Peyer's patch (tissue), 4 donors: Measurements from ENCODE around the gene CAMSAP1. TPM values are rescaled to one million over a fixed set of nuclear protein-coding genes. Genes with fewer than 3 reads are reported as not detected.

ENCODE experiments used
- DNase-seq, 3 donors: peaks; one replicate each; pipeline ENCODE4 v3.0.0-alpha.2; 2017 to 2019
- H3K27ac ChIP-seq, 4 donors: fragments of 200-600 bp; sonication (generic); one replicate each; pipeline ENCODE4 v1.5.1; 2016 to 2019
- H3K27me3 ChIP-seq, 2 donors: fragments of 200-600 bp; sonication (generic); one replicate each; pipeline ENCODE4 v1.5.1; 2019
- H3K36me3 ChIP-seq, 3 donors: fragments of 200-600 bp; sonication (generic); one replicate each; pipeline ENCODE4 v1.5.1; 2016 to 2019
- H3K4me1 ChIP-seq, 4 donors: fragments of 200-600 bp; sonication (generic); one replicate each; pipeline ENCODE4 v1.5.1; 2016 to 2019
- H3K4me3 ChIP-seq, 4 donors: fragments of 200-600 bp; sonication (generic); 1 replicate in 3 of 4; 2 replicates in 1 of 4; pipeline ENCODE4 v1.5.1; 2016 to 2019; ENCODE audit warnings: mild to moderate bottlenecking in 1 of 4
- H3K9me3 ChIP-seq, 4 donors: fragments of 200-600 bp; sonication (generic); one replicate each; pipeline ENCODE4 v1.5.1; 2016 to 2019; ENCODE audit warnings: mild to moderate bottlenecking in 1 of 4
- CTCF ChIP-seq, 6 experiments: fragments of 450-650 bp in 4 of 6; fragments of 200-600 bp in 2 of 6; sonication (generic) in 1 of 6; IDR thresholded peaks; one replicate each; pipeline ENCODE4 v1.5.1; 2017 to 2019; ENCODE audit warnings: antibody characterized with exemption in 6 of 6, mild to moderate bottlenecking in 3 of 6, moderate library complexity in 1 of 6
- POLR2A ChIP-seq, 2 donors: fragments of 450-650 bp; IDR thresholded peaks; one replicate each; pipeline ENCODE4 v1.5.1; 2017; ENCODE audit warnings: antibody characterized with exemption in 2 of 2, mild to moderate bottlenecking in 2 of 2, moderate library complexity in 2 of 2
- total RNA-seq, 4 donors: library from RNA; depleted of rRNA; stranded (reverse); fragments of >200 nt; gene quantifications; one replicate each; pipeline ENCODE4 v1.1.0, GENCODE V29; 2016

The CAMSAP1 gene
- total RNA-seq, 4 donors from 2014 or later, result 21.0 to 30.5 (median 24.2) TPM

- Histone ChIP-seq H3K4me3 (no peak overlapping the region), H3K9me3 (no peaks in the 10 kb centered on the region), H3K27me3 (no peaks in the 10 kb centered on the region), H3K36me3 (no peaks in the 10 kb centered on the region), H3K4me1 (no peaks in the 10 kb centered on the region), H3K27ac (no peak overlapping the region)
- no peak for DNase-seq
- TF ChIP-seq POLR2A (IDR thresholded peaks at IDR 0.05), result no peak
- no peak for TF ChIP-seq CTCF (IDR thresholded peaks at IDR 0.05)
Observed at GRCh38 chr9:135795391-135795790, 112.0 kb downstream of the CAMSAP1 start.

GRCh38 chr9:135794361-135794885, 112.9 kb downstream of the CAMSAP1 start:
- Histone ChIP-seq H3K9me3 (no peaks in the 10 kb centered on the region), H3K4me1 (no peaks in the 10 kb centered on the region), H3K36me3 (no peaks in the 10 kb centered on the region), H3K4me3 (no peak overlapping the region), H3K27ac (no peak overlapping the region), H3K27me3 (no peaks in the 10 kb centered on the region)
- no peak for DNase-seq
- TF ChIP-seq POLR2A (IDR thresholded peaks at IDR 0.05) (no peak), CTCF (IDR thresholded peaks at IDR 0.05) (no peak)

DNA sequence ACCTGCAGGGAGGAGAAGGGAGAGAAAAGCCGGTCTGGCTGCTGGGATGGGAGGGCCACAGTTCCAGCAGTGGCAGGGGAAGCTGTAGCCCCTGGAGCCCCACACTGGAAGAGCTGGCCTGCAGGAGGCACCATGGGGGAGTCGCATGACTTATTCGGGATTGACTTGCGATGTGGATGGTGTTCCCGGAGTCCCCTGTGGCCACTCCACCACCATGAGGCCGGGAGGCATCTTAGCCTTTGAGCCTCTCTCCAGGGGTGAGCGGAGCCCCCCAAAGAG, 113.3 kb downstream of the CAMSAP1 start:
- Histone ChIP-seq H3K4me1 (no peaks in the 10 kb centered on the region), H3K36me3 (no peaks in the 10 kb centered on the region), H3K27ac (no peak overlapping the region), H3K27me3 (no peaks in the 10 kb centered on the region), H3K9me3 (no peaks in the 10 kb centered on the region), H3K4me3 (no peak overlapping the region)
- TF ChIP-seq POLR2A (IDR thresholded peaks at IDR 0.05), result no peak
- DNase-seq, result no peak

DNA sequence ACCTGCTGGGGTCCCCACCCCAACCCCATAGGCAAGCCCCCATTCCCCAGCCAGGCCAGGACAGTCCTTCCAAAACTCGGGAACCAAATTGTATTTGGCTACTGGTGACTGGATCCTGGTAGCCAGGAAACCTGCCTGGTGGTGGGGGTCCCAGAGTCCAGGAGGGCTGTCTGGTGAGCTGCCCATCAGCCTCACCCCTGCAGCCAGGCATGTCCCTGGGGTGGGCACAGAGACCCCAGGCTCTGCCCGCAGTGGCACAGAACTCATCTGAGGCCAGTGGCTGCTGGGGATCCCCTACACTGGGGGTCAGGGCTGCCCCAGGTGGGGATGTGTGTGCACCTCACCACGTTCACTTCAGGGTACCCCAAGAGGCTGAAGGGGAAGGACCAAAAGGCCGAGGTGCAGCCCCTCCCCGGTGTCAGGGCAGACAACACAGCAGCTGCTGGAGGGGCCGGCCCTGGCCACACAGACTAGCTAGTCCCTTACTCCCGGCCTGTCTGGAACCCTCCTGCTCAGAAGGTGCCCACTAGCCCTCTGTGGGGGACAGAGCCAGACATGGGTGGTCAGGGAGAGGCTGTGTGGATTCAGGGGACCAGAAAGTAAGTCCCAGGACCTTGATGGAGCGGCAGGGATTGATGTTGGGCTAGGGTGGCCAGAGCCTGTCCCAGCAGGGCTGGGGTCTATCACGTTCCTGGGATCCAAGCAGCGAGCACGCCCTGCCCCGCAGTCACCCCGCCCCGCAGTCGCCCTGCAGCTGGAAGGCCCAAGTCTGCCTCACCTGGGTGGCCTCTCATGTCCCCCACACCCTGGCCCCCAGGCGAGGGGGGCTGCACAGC, 113.9 kb downstream of the CAMSAP1 start:
- DNase-seq, result no peak
- TF ChIP-seq POLR2A (IDR thresholded peaks at IDR 0.05), result no peak
- TF ChIP-seq CTCF (IDR thresholded peaks at IDR 0.05), result no peak
- Histone ChIP-seq H3K27ac (no peak overlapping the region), H3K27me3 (no peaks in the 10 kb centered on the region), H3K4me1 (no peaks in the 10 kb centered on the region), H3K9me3 (no peaks in the 10 kb centered on the region), H3K36me3 (no peaks in the 10 kb centered on the region), H3K4me3 (no peak overlapping the region)

DNA sequence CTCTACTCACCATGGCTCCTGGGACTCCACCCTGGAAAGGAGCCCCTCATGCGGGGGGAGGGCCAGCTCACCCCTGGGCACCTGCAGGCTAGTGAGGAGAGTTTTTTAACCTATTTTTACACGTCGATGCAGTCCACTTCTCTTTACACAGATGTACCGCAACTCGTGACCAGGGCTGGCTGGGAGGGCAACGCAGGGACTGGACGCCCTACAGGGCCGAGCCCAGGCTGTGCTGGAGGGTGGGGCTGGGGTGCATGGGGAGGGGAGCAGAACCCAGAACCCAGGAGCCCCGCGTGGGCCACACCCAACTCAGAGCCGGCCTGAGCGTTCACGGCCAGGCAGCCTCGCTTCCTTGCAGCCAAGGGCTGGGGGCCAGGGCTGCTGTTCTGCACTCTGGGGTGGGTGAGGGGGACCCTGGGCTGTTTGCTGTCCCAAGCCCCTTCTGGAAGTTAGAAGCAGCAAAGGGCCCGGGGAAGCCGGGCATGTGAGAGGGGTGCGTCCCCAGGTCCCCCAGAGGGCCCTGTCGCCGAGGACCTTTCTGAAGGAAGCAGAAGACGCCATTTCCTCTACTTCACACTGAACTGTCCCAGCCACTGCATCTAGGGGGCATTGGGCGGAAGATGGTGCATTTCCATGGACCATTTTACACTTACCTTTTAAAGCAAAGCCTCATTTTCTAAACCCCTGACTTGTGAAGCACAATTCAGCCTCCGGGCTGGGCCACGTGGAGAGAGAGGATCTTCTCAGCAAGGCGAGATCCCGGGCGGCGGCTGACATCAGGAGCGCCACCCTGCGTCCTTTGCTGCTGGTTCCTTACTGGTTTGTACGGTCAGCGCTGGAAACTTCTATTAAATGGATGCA, 114.8 kb downstream of the CAMSAP1 start:
- Histone ChIP-seq H3K27me3 (no peaks in the 10 kb centered on the region), H3K9me3 (no peaks in the 10 kb centered on the region), H3K27ac (no peak overlapping the region), H3K36me3 (no peaks in the 10 kb centered on the region), H3K4me1 (no peaks in the 10 kb centered on the region), H3K4me3 (no peak overlapping the region)
- TF ChIP-seq CTCF (IDR thresholded peaks at IDR 0.05) (no peak), POLR2A (IDR thresholded peaks at IDR 0.05) (no peak)
- DNase-seq, result no peak
